Embryonic facial prominence (tissue), 1 donor: ENCODE data around the gene MRGPRG.

Experiments used
- DNase-seq: peaks from one replicate; pipeline ENCODE4 v3.0.0-alpha.2; 2016; ENCODE audit errors: extremely low spot score

Gene MRGPRG

GRCh38 chr11:3195251-3196160, 23.1 kb downstream of the MRGPRG start:
- no peak for DNase-seq

- no peak for DNase-seq
Observed at GRCh38 chr11:3194016-3194816, 24.4 kb downstream of the MRGPRG start.

- DNase-seq: no peak
Observed at GRCh38 chr11:3193373-3194015, 25.1 kb downstream of the MRGPRG start.

GRCh38 chr11:3192511-3193372, 25.9 kb downstream of the MRGPRG start:
- no peak for DNase-seq

GRCh38 chr11:3191586-3192324, 26.9 kb downstream of the MRGPRG start:
- no peak for DNase-seq

- DNase-seq: no peak
Observed at GRCh38 chr11:3190600-3190999, 28.0 kb downstream of the MRGPRG start.

- no peak for DNase-seq
Observed at GRCh38 chr11:3189886-3190583, 28.6 kb downstream of the MRGPRG start.

GRCh38 chr11:3189196-3189843, 29.3 kb downstream of the MRGPRG start:
- DNase-seq: no peak

GRCh38 chr11:3188496-3189195, 30.0 kb downstream of the MRGPRG start:
- DNase-seq: no peak

GRCh38 chr11:3186166-3186953, 32.3 kb downstream of the MRGPRG start:
- no peak for DNase-seq

GRCh38 chr11:3184732-3185347, 33.8 kb downstream of the MRGPRG start:
- DNase-seq: no peak

- DNase-seq: no peak
Observed at GRCh38 chr11:3183523-3183922, 35.1 kb downstream of the MRGPRG start.

GRCh38 chr11:3182462-3182852, 36.2 kb downstream of the MRGPRG start:
- no peak for DNase-seq

GRCh38 chr11:3181725-3182461, 36.7 kb downstream of the MRGPRG start:
- no peak for DNase-seq

- no peak for DNase-seq
Observed at GRCh38 chr11:3180869-3181268, 37.7 kb downstream of the MRGPRG start.

GRCh38 chr11:3178349-3178748, 40.3 kb downstream of the MRGPRG start:
- no peak for DNase-seq

GRCh38 chr11:3177931-3178330, 40.7 kb downstream of the MRGPRG start:
- DNase-seq: no peak
